ENCODE measurements around the gene GRB10. TPM values are rescaled to one million over a fixed set of nuclear protein-coding genes. Genes with fewer than 3 reads are reported as not detected.

The GRB10 gene
- polyA plus RNA-seq, 1 donor from 2014 or later: 78.4 TPM

- TF ChIP-seq SMC3 (conservative IDR thresholded peaks at IDR 0.05; ENCODE audit: poor library complexity): no peak
- TF ChIP-seq TAF1 (IDR thresholded peaks at IDR 0.05; ENCODE audit: low read depth): no peak
- TF ChIP-seq POLR2AphosphoS5 (IDR thresholded peaks at IDR 0.05): no peak
- TF ChIP-seq, protein P1, sequence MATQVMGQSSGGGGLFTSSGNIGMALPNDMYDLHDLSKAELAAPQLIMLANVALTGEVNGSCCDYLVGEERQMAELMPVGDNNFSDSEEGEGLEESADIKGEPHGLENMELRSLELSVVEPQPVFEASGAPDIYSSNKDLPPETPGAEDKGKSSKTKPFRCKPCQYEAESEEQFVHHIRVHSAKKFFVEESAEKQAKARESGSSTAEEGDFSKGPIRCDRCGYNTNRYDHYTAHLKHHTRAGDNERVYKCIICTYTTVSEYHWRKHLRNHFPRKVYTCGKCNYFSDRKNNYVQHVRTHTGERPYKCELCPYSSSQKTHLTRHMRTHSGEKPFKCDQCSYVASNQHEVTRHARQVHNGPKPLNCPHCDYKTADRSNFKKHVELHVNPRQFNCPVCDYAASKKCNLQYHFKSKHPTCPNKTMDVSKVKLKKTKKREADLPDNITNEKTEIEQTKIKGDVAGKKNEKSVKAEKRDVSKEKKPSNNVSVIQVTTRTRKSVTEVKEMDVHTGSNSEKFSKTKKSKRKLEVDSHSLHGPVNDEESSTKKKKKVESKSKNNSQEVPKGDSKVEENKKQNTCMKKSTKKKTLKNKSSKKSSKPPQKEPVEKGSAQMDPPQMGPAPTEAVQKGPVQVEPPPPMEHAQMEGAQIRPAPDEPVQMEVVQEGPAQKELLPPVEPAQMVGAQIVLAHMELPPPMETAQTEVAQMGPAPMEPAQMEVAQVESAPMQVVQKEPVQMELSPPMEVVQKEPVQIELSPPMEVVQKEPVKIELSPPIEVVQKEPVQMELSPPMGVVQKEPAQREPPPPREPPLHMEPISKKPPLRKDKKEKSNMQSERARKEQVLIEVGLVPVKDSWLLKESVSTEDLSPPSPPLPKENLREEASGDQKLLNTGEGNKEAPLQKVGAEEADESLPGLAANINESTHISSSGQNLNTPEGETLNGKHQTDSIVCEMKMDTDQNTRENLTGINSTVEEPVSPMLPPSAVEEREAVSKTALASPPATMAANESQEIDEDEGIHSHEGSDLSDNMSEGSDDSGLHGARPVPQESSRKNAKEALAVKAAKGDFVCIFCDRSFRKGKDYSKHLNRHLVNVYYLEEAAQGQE (IDR thresholded peaks at IDR 0.05; ENCODE audit: borderline replicate concordance): no peak
- no peak for TF ChIP-seq RAD21 (conservative IDR thresholded peaks at IDR 0.05)
- no peak for TF ChIP-seq EZH2 (IDR thresholded peaks at IDR 0.05; ENCODE audit: borderline replicate concordance, insufficient read depth, low read length, poor library complexity, severe bottlenecking)
- TF ChIP-seq MXI1 (conservative IDR thresholded peaks at IDR 0.05; ENCODE audit: poor library complexity, severe bottlenecking): no peak
- TF ChIP-seq, protein P2, sequence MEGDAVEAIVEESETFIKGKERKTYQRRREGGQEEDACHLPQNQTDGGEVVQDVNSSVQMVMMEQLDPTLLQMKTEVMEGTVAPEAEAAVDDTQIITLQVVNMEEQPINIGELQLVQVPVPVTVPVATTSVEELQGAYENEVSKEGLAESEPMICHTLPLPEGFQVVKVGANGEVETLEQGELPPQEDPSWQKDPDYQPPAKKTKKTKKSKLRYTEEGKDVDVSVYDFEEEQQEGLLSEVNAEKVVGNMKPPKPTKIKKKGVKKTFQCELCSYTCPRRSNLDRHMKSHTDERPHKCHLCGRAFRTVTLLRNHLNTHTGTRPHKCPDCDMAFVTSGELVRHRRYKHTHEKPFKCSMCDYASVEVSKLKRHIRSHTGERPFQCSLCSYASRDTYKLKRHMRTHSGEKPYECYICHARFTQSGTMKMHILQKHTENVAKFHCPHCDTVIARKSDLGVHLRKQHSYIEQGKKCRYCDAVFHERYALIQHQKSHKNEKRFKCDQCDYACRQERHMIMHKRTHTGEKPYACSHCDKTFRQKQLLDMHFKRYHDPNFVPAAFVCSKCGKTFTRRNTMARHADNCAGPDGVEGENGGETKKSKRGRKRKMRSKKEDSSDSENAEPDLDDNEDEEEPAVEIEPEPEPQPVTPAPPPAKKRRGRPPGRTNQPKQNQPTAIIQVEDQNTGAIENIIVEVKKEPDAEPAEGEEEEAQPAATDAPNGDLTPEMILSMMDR (IDR thresholded peaks at IDR 0.05; ENCODE audit: poor library complexity, severe bottlenecking): no peak
- TF ChIP-seq EP300 (conservative IDR thresholded peaks at IDR 0.05; ENCODE audit: poor library complexity, severe bottlenecking): no peak
- no peaks in the 10 kb centered on the region for H3F3A ChIP-seq (ENCODE audit: insufficient read depth, low read length, poor library complexity, severe bottlenecking)
- no peaks in the 10 kb centered on the region for H3K9me3 ChIP-seq (ENCODE audit: low read length)
- peaks cover 5% of the 10 kb centered on the region for H3K36me3 ChIP-seq (ENCODE audit: insufficient read depth, low read length)
- H3K9ac ChIP-seq (ENCODE audit: low read length): no peak overlapping the region
- H4K20me1 ChIP-seq (ENCODE audit: insufficient read depth): no peaks in the 10 kb centered on the region
- H3K4me2 ChIP-seq (ENCODE audit: low read length): no peak overlapping the region
- no peaks in the 10 kb centered on the region for H3K9me2 ChIP-seq (ENCODE audit: insufficient read depth, low read length)
- no peak overlapping the region for H3K4me3 ChIP-seq (ENCODE audit: low read length)
- no peak overlapping the region for H2AFZ ChIP-seq (ENCODE audit: low read depth, low read length)
- no peaks in the 10 kb centered on the region for H3K79me2 ChIP-seq (replicated peaks; ENCODE audit: insufficient read depth, low read length)
- no peak overlapping the region for H3K27ac ChIP-seq (ENCODE audit: low read length)
- H3K27me3 ChIP-seq (ENCODE audit: insufficient read depth, low read depth, low read length): no peaks in the 10 kb centered on the region
Observed at GRCh38 chr7:50651271-50651989, 131.3 kb downstream of the GRB10 start.

- Histone ChIP-seq H3K27me3 (ENCODE audit: insufficient read depth, low read depth, low read length) (no peaks in the 10 kb centered on the region), H3K4me3 (ENCODE audit: low read length) (no peak overlapping the region), H3K4me2 (ENCODE audit: low read length) (no peak overlapping the region), H3K9ac (ENCODE audit: low read length) (no peak overlapping the region), H3K79me2 (replicated peaks; ENCODE audit: insufficient read depth, low read length) (no peaks in the 10 kb centered on the region), H3K36me3 (ENCODE audit: insufficient read depth, low read length) (peaks cover 5% of the 10 kb centered on the region), H3K27ac (ENCODE audit: low read length) (no peak overlapping the region), H3K9me2 (ENCODE audit: insufficient read depth, low read length) (no peaks in the 10 kb centered on the region), H4K20me1 (ENCODE audit: insufficient read depth) (no peaks in the 10 kb centered on the region), H3F3A (ENCODE audit: insufficient read depth, low read length, poor library complexity, severe bottlenecking) (no peaks in the 10 kb centered on the region), H3K9me3 (ENCODE audit: low read length) (no peaks in the 10 kb centered on the region), H2AFZ (ENCODE audit: low read depth, low read length) (no peak overlapping the region)
- no peak for TF ChIP-seq POLR2AphosphoS5 (IDR thresholded peaks at IDR 0.05)
- TF ChIP-seq, protein P1 (IDR thresholded peaks at IDR 0.05; ENCODE audit: borderline replicate concordance): no peak
- no peak for TF ChIP-seq EP300 (conservative IDR thresholded peaks at IDR 0.05; ENCODE audit: poor library complexity, severe bottlenecking)
- TF ChIP-seq, protein P2 (IDR thresholded peaks at IDR 0.05; ENCODE audit: poor library complexity, severe bottlenecking): no peak
- TF ChIP-seq RAD21 (conservative IDR thresholded peaks at IDR 0.05): no peak
Observed at GRCh38 chr7:50650057-50650664, 132.5 kb downstream of the GRB10 start.
